NB4 (cell line): ENCODE results near the gene CMC4.

Source experiments
- DNase-seq: peaks from one replicate; pipeline ENCODE4 v3.0.0; 2010; ENCODE audit warnings: low read depth
- H3K4me3 ChIP-seq: one replicate; pipeline ENCODE4 v1.5.1; 2011; ENCODE audit warnings: mild to moderate bottlenecking, low read depth, low read length, moderate library complexity
- MYC ChIP-seq: IDR thresholded peaks from 2 replicates; pipeline ENCODE4 v1.6.1; 2011; ENCODE audit warnings: low read depth, low read length
- POLR2A ChIP-seq: IDR thresholded peaks from 2 replicates; pipeline ENCODE4 v1.6.1; 2011; ENCODE audit warnings: mild to moderate bottlenecking; ENCODE audit not compliant: insufficient read length; ENCODE audit errors: extremely low read depth
- TF ChIP-seq, protein P1 (sequence below): IDR thresholded peaks from 2 replicates; pipeline ENCODE4 v1.6.1; 2011; ENCODE audit warnings: low read depth, low read length
- TF ChIP-seq, protein P2 (sequence below): IDR thresholded peaks from one replicate; pipeline ENCODE4 v1.5.1; 2012; ENCODE audit warnings: low read depth, low read length

Gene CMC4

DNA sequence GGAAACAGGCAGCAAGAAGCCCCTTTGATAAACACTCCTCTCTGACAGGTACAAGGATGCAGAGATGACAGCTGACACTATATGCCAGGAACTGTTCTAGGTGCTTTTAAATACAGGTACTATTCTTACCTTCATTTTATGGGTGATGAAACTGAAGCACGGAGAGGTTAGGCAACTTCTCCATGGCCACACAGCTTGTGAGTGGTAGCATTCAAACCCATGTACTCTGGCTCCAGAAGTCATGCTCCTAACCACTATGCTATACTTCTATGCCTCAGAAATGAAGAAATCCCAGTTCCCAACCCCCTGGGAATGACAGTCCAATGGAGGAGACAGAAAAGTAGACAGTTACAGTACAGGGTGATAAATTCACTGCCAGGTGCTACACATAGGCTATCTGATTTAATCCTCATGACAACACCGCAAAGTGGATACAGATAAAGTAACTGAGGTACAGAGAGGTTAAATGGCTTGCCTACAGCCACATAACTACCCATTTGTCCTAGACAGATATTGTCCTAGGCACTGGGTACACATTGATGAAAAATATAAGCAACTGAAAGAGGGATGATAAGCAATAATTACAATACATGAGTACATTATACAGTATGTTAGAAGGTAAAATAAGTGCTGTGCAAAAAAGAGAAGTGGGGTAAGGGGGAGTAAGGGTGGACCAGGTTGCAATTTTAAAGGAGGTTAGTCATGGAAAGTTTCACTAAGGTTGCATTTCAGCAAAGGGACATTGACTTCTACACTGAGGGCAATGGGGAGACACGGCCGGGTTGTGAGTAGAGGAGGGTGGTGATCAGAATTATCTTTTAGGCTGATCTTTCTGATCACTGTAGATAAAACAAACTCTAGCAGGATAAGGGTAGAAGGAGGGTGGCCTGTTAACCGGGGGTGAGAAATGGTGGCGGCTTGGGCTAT lies 46.8 kb downstream of the CMC4 start:
- TF ChIP-seq POLR2A: no peak
- TF ChIP-seq, protein P1, sequence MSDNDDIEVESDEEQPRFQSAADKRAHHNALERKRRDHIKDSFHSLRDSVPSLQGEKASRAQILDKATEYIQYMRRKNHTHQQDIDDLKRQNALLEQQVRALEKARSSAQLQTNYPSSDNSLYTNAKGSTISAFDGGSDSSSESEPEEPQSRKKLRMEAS: no peak
- TF ChIP-seq, protein P2, sequence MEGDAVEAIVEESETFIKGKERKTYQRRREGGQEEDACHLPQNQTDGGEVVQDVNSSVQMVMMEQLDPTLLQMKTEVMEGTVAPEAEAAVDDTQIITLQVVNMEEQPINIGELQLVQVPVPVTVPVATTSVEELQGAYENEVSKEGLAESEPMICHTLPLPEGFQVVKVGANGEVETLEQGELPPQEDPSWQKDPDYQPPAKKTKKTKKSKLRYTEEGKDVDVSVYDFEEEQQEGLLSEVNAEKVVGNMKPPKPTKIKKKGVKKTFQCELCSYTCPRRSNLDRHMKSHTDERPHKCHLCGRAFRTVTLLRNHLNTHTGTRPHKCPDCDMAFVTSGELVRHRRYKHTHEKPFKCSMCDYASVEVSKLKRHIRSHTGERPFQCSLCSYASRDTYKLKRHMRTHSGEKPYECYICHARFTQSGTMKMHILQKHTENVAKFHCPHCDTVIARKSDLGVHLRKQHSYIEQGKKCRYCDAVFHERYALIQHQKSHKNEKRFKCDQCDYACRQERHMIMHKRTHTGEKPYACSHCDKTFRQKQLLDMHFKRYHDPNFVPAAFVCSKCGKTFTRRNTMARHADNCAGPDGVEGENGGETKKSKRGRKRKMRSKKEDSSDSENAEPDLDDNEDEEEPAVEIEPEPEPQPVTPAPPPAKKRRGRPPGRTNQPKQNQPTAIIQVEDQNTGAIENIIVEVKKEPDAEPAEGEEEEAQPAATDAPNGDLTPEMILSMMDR: no peak
- no peak for TF ChIP-seq MYC
- H3K4me3 ChIP-seq: no peak overlapping the region
- DNase-seq: peak; percentile 33

DNA sequence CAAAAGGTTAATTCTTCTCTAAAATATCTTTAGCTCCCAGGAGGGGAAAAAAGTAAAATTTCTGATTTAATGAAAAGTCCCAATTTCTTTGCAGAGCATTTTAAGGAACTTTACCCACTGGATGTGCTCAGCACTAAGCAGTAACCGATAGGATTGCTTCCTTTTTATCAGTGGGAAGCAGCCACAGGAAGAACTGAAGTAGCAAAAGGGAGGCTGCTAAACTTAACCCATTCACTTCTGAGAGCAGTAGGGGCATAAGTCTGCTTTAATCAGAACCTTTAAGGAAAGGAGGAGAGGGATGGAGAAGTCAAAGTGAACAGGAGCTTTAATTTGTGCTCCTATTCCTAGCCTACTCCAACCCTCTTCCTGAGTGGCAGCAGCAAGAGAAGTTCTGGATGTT lies 48.4 kb downstream of the CMC4 start, which contains the start of gene F8:
TSS of gene F8 (minus strand) at position 139 of the 400 bp plus-strand sequence. CDS start 171 bp downstream, outside the sequence.
- no peak within 1 kb of the TSS for H3K4me3 ChIP-seq
- TF ChIP-seq, protein P2: no peak
- TF ChIP-seq POLR2A (no peak), MYC (no peak)
- TF ChIP-seq, protein P1: no peak
- DNase-seq: no peak

DNA sequence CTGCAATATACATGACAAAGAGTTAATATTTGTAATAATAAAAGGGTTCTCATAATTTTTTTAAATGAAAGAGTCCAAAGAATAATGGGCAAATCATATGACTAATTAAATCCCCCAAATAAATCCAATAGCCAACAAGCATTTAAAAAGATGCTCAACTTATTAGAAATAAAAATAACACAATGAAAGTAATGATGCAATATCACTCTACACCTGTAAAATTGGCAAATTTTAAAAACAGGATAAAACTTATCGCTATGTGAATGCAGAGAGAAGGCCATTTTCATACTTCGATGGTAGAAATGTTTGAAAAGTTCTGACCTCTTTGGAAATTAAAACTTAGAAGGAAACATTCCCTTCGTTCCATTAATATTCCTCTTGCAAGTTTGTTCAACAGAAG lies 50.3 kb downstream of the CMC4 start:
- no peak for DNase-seq
- no peak overlapping the region for H3K4me3 ChIP-seq
- no peak for TF ChIP-seq MYC
- TF ChIP-seq, protein P1: no peak
